ENCODE data around the gene KRTAP22-2. TPM values are rescaled to one million over a fixed set of nuclear protein-coding genes. Genes with fewer than 3 reads are reported as not detected.

The KRTAP22-2 gene
- total RNA-seq, 4 donors from 2014 or later, result not detected

GRCh38 chr21:30577766-30578165 lies 12.4 kb downstream of the KRTAP22-2 start:
- no peaks in the 10 kb centered on the region for H3K4me1 ChIP-seq
- H3K9me3 ChIP-seq, result no peaks in the 10 kb centered on the region
- no peaks in the 10 kb centered on the region for H3K36me3 ChIP-seq
- H3K27ac ChIP-seq, result no peak overlapping the region
- TF ChIP-seq CTCF (IDR thresholded peaks at IDR 0.05) (no peak), POLR2A (IDR thresholded peaks at IDR 0.05) (no peak)
- intact Hi-C loops (cut with DNase I; ENCODE audit: low total_unique reads), result no loop called here
- no peaks in the 10 kb centered on the region for H3K27me3 ChIP-seq
- H3K4me3 ChIP-seq, result no peak overlapping the region
- DNase-seq, result no peak

GRCh38 chr21:30567617-30568016 lies 22.6 kb downstream of the KRTAP22-2 start:
- no peaks in the 10 kb centered on the region for H3K36me3 ChIP-seq
- TF ChIP-seq POLR2A (IDR thresholded peaks at IDR 0.05) (no peak), CTCF (IDR thresholded peaks at IDR 0.05) (no peak)
- H3K27ac ChIP-seq, result no peak overlapping the region
- no peak for DNase-seq
- H3K4me3 ChIP-seq, result no peak overlapping the region
- no peaks in the 10 kb centered on the region for H3K27me3 ChIP-seq
- H3K4me1 ChIP-seq, result no peaks in the 10 kb centered on the region
- no peaks in the 10 kb centered on the region for H3K9me3 ChIP-seq
- intact Hi-C loops (cut with DNase I; ENCODE audit: low total_unique reads), result no loop called here

- Histone ChIP-seq H3K27me3 (no peaks in the 10 kb centered on the region), H3K9me3 (no peaks in the 10 kb centered on the region), H3K4me1 (no peaks in the 10 kb centered on the region), H3K4me3 (no peak overlapping the region), H3K36me3 (no peaks in the 10 kb centered on the region), H3K27ac (no peak overlapping the region)
- no peak for DNase-seq
- intact Hi-C loops (cut with DNase I; ENCODE audit: low total_unique reads), result no loop called here
- no peak for TF ChIP-seq CTCF (IDR thresholded peaks at IDR 0.05)
- TF ChIP-seq POLR2A (IDR thresholded peaks at IDR 0.05), result no peak
Observed at GRCh38 chr21:30563630-30564029, 26.6 kb downstream of the KRTAP22-2 start.

- H3K9me3 ChIP-seq, result no peaks in the 10 kb centered on the region
- no peak overlapping the region for H3K4me3 ChIP-seq
- DNase-seq, result no peak
- no peaks in the 10 kb centered on the region for H3K4me1 ChIP-seq
- no peak overlapping the region for H3K27ac ChIP-seq
- no peaks in the 10 kb centered on the region for H3K27me3 ChIP-seq
- H3K36me3 ChIP-seq, result no peaks in the 10 kb centered on the region
- no peak for TF ChIP-seq POLR2A (IDR thresholded peaks at IDR 0.05)
- no peak for TF ChIP-seq CTCF (IDR thresholded peaks at IDR 0.05)
- intact Hi-C loops (cut with DNase I; ENCODE audit: low total_unique reads), result no loop called here
Observed at GRCh38 chr21:30563072-30563471, 27.1 kb downstream of the KRTAP22-2 start.

GRCh38 chr21:30561957-30562356 lies 28.2 kb downstream of the KRTAP22-2 start:
- Histone ChIP-seq H3K36me3 (no peaks in the 10 kb centered on the region), H3K4me3 (no peak overlapping the region), H3K4me1 (no peaks in the 10 kb centered on the region), H3K27ac (no peak overlapping the region), H3K9me3 (no peaks in the 10 kb centered on the region), H3K27me3 (no peaks in the 10 kb centered on the region)
- intact Hi-C loops (cut with DNase I; ENCODE audit: low total_unique reads), result no loop called here
- DNase-seq, result no peak
- no peak for TF ChIP-seq CTCF (IDR thresholded peaks at IDR 0.05)
- TF ChIP-seq POLR2A (IDR thresholded peaks at IDR 0.05), result no peak
